Fibroblast of skin of right quadriceps (primary cell): ENCODE measurements around the gene CFAP69.
"Not testable (repeated sequence)": the region's sequence is repeated elsewhere in the genome, so short reads cannot be mapped to it uniquely, and the experiment has no call there.

Source experiments
- DNase-seq: peaks from one replicate; pipeline ENCODE4 v3.0.0-alpha.2; 2013

CFAP69 gene

GRCh38 chr7:90347759-90348158, 102.8 kb downstream of the CFAP69 start:
- no peak for DNase-seq

DNA sequence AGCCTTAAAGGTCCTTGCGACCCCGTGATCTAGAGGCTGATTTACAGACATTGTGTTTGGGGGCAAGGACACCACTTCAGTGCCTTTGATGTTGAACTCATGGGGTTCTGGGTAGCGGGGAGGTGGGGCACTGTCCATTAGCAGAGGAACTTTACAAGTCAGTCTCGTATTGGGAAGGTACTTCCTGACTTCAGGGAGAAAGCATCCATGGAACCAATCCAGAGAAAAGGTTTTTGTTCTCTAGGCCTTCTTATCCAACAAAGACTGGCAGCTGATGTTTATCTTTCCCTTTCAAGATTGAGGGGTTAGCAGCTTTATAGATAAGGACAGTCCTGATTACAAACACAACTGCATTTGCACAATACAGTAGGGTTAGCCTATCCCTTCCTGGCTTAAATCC, 104.3 kb downstream of the CFAP69 start:
- DNase-seq: no peak

- DNase-seq: not testable (repeated sequence)
Measured at GRCh38 chr7:90350032-90350431, 105.1 kb downstream of the CFAP69 start.

- no peak for DNase-seq
Measured at GRCh38 chr7:90351987-90352386, 107.0 kb downstream of the CFAP69 start.
